ENCODE results near the gene SORCS2.

DNA sequence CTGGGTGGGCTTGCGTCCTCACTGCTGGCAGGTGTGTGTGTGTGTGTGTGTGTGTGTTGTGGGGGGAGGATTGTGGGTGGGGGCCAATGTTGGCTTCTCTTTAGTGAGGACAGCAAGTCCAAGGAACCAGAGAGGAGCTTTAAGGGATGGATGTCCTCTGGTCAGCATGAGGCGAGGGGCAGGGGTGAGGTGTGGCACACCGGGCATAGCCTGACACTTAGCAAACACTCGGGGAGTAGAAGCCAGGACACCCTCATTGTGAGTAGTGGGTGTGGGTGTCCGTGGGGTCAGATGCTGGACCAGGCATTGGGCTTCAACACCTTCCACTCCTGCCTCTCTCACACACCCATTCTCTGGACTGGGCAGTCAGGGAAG lies 2.8 kb downstream of the SORCS2 start:
- TF ChIP-seq, protein P1, sequence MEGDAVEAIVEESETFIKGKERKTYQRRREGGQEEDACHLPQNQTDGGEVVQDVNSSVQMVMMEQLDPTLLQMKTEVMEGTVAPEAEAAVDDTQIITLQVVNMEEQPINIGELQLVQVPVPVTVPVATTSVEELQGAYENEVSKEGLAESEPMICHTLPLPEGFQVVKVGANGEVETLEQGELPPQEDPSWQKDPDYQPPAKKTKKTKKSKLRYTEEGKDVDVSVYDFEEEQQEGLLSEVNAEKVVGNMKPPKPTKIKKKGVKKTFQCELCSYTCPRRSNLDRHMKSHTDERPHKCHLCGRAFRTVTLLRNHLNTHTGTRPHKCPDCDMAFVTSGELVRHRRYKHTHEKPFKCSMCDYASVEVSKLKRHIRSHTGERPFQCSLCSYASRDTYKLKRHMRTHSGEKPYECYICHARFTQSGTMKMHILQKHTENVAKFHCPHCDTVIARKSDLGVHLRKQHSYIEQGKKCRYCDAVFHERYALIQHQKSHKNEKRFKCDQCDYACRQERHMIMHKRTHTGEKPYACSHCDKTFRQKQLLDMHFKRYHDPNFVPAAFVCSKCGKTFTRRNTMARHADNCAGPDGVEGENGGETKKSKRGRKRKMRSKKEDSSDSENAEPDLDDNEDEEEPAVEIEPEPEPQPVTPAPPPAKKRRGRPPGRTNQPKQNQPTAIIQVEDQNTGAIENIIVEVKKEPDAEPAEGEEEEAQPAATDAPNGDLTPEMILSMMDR (IDR thresholded peaks at IDR 0.05; ENCODE audit: low read depth, low read length) = no peak
- no peak for TF ChIP-seq EZH2phosphoT487 (IDR thresholded peaks at IDR 0.05; ENCODE audit: low read depth)
